GM18498 (cell line): ENCODE data around the gene GRAMD1C.
"Not testable (repeated sequence)": the region's sequence is repeated elsewhere in the genome, so short reads cannot be mapped to it uniquely, and the experiment has no call there.

Experiments used
- ATAC-seq: cut with Tn5 transposase; IDR thresholded peaks from one replicate; pipeline ENCODE4 v1.9.1; 2021; ENCODE audit warnings: mild to moderate bottlenecking, moderate library complexity; ENCODE audit not compliant: unreplicated experiment

GRAMD1C gene

DNA sequence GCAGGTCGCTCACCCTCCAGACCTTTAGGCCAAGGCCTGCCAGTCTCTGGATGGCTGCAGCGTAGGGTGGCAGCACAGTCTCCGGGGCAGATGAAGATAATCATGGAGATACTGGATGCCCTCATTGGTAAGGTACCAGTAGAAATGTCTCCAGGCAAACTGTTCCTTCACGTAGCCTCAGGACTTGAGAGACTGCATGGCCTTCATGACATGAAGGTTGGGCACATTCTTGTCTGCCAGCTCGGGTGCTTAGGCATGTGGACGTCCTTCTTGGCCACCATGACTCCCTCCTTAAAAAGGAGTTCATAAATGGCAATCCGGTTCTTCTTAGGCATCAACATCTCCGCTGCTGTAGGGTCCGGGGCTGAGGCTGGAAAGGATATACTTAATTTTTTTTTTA lies 11.8 kb downstream of the GRAMD1C start:
- ATAC-seq = not testable (repeated sequence)

DNA sequence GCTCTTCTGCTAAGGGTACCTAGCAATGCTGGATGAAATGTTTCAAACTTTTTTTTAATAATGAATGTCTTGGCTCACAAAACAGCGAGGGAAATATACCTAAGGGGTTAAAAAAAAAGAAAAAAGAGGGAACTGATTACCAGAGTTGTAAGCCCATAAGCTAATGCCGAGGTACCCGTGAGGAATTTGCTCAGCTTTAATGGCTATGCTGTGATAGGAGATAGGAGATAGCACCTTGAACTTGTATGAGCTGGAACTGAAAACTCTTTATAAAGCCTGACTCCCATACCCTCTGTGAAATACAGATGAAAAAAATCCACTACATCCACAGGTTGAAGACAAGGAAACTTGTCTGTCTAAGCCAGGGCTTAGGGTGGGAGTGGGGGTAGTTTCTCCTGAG lies 13.9 kb downstream of the GRAMD1C start:
- ATAC-seq = no peak

DNA sequence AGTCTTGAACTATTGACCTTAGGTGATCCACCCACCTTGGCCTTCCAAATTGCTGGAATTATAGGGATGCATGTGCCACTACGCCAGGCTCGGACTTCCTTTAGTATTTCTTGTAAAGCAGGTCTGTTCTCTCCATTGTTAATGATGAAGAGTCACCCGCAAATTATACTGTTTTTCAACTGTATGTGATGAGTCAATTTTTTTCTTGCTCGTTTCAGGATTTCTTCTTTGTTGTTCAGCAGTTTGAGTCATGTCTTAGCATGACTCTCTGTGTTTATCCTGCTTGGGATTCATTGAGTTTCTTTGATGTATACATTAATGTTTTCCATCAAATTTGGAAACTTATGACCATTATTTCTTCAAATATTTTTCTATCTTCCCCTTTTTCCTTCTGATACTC lies 28.9 kb downstream of the GRAMD1C start:
- no peak for ATAC-seq

DNA sequence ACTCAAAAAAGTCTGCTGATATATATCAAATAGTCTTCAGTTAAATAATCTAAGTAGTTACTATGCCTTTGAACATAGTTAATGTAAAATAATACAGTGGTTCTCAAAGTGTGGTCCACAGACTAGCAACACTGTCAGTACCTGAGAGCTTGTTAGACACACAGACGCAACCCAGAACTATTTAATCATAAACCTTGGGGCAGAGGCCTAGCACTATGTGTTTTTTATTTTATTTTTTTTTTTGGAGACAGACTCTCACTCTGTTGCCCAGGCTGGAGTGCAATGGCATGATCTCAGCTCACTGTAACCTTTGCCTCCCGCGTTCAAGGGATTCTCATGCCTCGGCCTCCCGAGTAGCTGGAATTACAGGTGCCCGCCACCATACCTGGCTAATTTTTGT lies 34.7 kb downstream of the GRAMD1C start:
- ATAC-seq = no peak

DNA sequence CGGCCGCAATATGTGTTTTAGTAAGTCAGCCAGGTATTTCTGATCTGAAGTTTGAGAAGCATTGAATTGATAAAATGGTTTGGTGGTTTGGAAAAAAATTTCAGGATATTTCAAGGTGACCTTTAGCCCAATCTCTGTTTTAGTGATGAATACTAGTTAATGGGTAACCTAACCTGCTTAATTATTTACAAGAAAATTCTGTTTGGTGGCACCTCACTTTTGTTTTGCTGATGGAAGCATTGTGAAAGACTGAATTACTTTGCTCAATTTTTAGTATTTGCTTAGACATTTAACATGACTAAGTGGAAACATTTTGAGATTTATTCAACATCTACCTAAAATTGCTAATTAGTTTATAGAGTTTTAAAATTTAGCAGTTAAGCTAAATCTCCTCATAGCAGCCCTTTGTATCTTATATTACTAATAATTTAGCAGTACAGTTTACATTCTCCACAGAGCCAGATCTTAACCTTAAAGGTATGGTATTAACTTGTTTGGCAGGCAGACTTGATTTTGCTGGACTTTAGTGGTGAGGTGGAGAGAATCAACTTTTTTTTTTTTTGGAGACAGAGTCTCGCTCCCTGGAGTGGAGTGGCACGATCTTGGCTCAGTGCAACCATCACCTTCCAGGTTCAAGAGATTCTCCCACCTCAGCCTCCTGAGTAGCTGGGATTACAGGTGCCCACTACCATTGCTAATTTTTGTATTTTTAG lies 35.4 kb downstream of the GRAMD1C start:
- no peak for ATAC-seq

DNA sequence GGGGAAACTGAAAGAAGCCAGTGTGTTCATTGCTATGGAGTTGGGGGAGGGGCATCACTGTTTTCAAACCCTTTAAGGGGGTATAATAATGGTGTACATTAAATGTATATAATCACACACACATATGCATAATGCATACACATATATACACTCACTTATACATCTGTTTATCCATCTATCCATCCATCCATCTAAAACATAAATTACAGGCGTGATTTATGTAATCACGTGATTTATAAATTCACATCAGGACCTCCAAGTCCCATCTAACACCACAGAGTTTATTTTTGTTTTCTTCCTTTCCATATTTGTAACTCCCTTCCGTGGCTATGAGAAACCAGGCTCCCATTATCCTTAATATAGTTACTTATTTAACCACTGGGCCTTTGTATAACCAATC lies 39.8 kb downstream of the GRAMD1C start:
- ATAC-seq = no peak

DNA sequence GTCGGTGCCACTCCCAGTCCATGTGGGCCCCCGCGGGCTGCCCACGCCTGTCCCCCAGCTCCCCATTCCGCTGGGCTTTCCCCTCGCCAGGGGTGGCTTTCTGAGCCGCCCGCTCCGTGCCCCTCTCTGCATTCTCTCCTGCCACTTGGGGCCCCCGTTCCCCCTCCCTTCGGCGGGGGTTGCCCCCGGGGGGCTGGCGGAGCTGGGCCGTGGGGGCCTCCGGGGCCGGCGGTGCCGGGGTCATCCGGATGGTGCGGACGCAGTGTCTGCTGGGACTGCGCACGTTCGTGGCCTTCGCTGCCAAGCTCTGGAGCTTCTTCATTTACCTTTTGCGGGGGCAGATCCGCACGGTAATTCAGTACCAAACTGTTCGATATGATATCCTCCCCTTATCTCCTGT lies 46.5 kb downstream of the GRAMD1C start:
- ATAC-seq = no peak

DNA sequence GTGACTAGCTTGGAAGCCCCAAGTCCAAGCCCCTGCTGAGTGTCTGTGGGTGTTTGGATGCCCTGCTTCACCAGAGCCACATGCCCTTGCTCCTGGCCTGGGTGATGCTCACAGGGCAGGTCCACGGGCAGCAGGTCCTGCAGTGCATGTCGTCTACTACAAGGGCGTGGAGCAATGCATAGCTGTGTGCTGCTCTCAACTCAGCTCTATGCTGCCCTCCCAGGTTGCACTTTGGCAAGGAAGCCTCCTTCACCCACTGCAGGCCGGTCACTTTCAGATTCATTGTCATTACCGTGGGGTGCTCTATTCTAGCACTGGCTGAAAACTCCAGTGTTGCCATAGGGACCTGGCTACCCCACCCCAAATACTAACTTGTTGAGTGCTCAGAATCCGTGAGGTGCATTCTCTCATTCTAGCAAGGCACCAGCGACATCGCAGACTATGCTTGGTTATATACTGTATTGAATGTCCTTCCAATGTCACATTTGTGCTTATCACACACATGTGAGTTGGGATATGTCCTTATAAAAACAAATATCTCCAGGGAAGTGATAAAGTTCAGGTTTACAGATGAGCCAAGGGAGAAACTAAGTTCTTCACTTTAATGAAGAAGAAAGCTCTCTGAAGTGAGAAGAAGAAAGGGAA lies 51.8 kb downstream of the GRAMD1C start:
- ATAC-seq = no peak

DNA sequence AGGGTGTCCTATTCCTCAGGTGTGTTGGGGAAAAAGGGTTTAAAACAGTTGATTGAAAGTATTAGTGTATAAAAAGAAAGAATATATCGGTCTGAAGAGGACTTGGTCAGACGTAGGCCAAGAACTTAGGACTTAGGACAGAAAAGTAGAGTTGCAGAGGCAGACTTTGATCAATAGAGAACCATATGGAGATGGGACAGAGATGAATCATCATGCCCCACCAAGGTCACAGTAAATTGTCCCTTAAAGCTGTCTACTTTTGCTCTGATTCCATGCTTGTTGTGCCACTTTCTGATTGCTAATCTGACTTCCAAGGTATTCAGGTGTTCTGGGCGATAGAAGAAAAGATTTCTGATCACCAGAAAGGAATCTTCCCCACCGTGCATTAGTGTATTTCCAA lies 56.3 kb downstream of the GRAMD1C start:
- no peak for ATAC-seq

DNA sequence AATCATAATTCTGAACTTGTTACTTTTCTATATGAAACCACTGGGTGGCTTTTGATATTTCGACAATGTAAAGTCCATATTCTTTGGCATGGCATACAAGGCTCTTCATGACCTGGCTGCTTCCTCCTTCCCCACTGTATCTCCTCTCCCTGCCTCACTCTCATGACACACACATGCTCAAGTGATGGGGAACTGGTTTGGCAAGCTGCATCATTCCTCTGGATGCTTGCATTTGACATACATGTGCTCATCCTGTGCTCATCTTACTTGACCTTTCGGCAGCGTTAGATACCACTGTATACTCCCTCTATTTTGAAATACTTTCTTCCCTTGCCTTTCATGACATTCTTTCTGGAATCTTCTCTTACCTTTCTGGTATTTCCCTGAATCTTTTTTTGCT lies 57.4 kb downstream of the GRAMD1C start:
- ATAC-seq = no peak

DNA sequence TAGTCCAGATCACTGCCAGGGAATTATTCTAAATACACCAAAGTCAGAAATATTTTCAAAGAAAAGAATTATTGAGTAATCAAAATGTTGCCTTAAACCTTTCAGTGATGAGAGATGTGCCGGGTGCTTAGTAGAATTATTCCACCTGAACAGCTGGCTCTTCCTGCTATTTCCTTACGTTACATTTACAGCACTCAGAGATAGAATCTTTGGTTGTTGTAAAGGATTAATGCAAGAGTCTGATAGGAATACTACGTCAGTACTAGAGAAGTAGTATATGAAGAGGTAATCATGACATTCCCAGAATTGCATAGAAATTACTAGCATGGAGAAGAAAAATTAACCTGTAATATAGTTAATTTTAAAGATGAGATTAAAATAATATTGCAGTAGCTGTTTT lies 58.3 kb downstream of the GRAMD1C start:
- no peak for ATAC-seq

DNA sequence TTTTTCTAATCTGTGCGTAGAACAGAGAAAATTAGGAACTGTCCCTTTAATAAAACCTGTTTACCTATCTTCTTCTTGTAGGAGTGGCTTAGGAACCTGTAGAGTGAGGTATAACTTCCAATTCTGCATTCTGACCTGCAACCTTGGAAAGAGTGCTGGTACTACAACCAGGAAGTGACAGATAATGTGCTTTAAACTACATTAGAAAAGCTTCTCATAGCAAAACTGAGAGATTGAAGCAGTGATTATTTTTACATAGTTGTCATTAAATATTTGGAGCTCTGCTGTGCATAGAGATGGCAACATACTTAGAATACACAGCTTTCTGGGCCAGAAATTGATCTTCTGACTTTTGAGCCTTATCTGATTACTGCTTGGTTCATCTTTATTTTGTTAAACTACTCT lies 58.8 kb downstream of the GRAMD1C start:
- ATAC-seq = no peak

DNA sequence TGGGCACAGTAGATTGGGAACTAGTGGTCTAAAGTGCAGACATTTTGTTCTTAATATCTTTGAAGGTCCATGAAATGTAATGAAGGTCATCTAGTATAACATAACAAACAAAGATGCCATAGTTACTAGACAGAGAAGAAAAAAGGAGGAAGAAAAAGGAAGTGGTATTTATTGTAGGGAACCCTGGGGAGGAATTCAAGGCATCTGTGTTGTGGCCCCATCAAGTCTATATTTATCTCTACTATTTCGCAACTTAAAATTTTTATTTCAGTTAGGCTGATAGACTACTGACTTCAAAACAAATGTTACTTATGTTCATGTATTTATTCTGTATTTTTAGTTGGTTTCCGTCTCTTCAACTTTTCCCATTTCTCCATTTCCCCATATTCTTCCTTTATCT lies 60.3 kb downstream of the GRAMD1C start:
- no peak for ATAC-seq

DNA sequence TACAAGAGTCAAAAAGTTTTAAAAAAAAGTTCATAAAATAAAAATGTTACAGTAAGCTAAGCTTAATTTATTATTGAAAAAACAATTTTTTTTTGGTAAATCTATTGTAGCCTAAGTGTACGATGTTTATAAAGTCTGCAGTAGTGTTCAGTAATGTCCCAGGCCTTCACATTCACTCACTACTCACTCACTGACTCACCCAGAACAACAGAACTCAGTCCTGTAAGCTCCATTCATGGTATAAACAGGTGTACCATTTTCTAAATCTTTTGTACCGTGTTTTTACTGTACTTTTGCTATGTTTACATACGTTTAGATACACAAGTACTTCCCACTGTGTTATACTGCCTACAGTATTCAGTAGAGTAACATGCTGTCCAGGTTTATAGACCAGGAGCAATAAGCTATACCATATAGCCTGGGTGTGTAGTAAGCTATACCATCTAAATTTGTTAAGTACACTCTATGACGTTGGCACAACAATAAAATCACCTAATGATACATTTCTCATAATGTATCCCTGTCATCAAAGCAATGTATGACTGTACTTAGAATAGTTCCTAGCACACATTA lies 68.1 kb downstream of the GRAMD1C start:
- ATAC-seq = no peak

DNA sequence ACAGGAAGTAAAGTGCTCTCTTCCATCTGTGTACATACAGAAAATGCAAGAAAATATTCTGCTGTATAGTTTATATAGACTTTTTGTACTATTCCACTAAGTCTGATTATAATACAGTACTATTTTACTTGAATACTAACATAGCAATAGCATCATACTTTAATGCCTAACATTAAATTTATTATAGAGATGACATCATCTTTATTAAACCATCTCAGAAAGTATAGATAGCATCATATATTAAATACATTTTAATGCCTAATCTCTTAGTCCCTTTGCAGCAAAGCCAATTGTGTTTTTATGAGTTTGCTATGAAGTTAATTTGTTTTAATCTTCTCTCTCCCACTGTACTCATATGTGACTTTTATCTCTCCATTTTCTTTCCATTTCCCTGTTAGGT lies 69.5 kb downstream of the GRAMD1C start:
- ATAC-seq = no peak

DNA sequence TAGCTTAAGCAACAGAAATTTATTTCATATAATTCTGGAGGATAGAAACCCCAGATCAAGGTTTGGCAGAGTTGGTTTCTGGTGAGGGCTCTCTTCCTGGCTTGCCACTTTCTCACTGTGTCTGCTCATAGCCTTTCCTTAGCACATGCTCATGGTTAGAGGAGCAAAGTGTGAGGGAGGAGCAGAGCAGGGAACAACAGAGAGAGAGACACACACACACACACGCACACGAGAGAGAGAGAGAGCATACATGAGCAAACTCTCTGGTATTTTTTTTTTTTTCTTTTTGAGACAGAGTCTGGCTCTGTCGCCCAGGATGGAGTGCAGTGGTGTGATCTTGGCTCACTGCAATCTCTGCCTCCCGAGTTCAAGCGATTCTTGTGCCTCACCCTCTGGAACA lies 72.4 kb downstream of the GRAMD1C start:
- no peak for ATAC-seq

DNA sequence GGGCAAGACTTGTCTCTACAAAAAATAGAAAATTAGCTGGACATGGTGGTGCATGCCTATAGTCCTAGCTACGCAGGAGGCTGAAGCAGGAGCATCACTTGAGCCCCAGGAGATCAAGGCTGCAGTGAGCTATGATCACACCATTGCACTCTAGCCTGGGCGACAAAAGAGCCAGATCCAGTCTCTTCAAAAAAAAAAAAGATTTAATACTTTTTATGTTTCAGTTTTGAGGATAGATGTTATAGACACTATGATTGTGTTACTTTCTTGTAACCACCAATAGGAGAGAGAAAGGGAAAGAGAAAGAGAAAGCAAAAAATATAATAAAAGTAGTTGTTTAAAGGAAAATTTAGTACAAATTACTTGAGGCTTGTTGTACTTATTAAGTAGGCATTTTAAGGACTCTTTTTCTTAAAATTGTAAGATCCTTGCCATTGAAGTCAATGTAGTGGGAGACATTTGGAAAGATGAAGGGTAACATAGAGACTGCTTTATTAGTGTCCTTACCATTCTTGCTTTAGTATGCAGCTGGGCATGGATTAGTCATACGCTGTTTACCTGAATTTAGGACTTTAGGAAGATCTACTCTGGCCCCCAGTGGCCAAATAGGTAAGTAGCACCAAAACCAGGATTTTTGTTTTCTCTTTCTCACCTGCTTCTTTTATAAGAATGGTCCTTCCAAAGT lies 74.1 kb downstream of the GRAMD1C start:
- ATAC-seq = peak; percentile 95

DNA sequence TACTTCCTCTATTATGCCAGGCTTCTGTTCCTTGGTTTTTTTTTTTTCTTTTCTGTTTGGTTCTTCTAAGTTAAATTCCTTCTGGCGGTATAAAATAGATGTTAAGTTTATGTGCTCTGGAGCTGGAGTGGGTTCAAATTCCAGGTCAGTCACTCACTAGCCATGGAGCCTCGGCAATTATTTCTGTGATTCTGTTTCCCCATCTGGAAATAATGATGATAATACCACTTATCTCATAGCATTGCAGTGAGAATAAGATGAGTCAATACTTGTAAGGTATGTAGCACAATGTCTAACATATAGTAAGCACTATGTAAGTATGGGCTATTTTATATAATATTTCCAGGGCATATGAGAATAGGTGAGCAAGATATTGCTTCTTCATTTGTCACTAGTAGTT lies 76.1 kb downstream of the GRAMD1C start:
- ATAC-seq = no peak

DNA sequence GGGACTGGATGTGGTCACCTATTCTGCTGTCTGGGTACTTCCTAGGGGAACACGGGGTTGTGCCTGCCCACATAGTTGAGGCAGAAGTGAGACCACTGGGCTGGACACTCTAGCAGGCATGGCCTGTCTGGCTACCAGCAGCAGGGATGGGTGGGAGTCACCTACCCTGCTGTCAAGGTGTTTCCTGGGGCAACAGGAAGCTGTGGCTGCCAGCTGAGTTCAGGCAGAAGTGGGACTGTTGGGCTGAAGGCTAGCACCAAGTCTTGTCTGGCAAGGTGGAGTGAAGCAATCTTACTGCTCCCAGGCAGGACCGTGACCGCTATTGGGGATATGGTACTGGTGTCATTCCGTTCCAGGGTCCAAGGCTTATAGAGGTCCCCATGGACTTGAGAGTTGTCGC lies 89.0 kb downstream of the GRAMD1C start:
- ATAC-seq = no peak

DNA sequence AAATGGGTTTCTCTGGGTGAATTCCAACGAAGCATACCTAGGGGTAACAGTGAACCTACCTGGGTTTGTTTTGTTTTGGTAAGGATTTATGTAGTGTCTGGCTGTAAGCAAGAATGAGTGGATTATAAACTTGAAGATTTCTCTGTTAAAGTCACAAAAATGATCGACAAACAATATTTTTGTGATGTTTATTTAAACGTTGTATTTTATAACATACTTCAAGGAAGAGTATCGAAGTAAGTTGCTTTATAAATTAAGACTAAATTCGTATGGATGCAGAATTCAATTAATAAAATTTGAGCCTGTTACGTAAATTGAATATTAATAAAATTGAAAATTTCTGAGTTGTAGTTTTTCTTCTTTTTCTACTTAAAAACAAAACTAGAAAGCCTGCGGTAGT lies 108.2 kb downstream of the GRAMD1C start:
- ATAC-seq = no peak

DNA sequence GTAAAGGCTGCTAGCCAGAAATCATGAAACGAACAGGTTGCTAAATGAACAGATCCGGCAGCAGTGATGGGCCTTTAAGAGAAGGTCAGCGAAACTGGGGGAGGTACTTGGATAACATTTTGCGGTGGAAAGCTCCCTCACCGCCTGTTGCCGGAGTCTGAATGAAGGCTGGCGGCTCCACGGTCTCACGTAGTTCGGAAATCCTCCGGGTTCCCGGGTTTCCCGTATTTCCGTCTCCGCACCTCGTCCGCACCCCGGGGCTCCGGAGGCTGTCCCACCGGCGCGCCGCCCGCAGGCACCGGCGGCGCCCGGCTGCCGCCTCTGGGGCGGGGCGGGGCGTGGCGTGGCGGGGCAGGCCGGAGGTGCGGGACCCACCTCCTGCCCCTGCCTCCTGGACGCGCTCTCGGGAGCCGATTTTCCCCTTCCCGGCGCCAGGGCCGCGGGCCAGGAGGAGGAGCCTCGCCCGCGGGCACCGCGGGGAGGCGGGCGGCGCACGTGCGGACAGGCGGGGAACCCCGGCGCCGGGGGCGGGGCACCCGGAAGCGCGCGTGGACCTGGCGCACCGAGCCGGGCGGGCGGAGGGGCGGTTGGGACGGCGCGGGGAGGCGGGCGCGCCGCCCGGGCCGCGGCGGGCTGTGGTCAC lies 108.9 kb downstream of the GRAMD1C start, which contains the start of gene ZDHHC23:
ZDHHC23 (plus strand) TSS at position 642 of the 643 bp plus-strand sequence. CDS start 790 bp downstream, outside the sequence.
- ATAC-seq = peak; percentile 85
